Activated CD8-positive, alpha-beta memory T cell treated with anti-CD3 and anti-CD28 coated beads, Interleukin-2, amount 50 U/mL, for 48 hours (primary cell): Measurements from ENCODE around the gene AK2.
"Not testable (repeated sequence)": the region's sequence is repeated elsewhere in the genome, so short reads cannot be mapped to it uniquely, and the experiment has no call there.

ENCODE experiments used
- DNase-seq: peaks from one replicate; pipeline ENCODE4 v3.0.0-alpha.2; 2020

The AK2 gene

GRCh38 chr1:33036526-33037503, at the start of gene AK2:
Gene AK2, minus strand, starts transcription at chr1:33036883. Its CDS starts 55 bp downstream, at chr1:33036828.
- DNase-seq: peak; percentile 94

- DNase-seq: peak; percentile 68
These were observed 49.7 kb upstream of the AK2 start for GRCh38 chr1:33086384-33086850.

GRCh38 chr1:33085332-33085731, 48.6 kb upstream of the AK2 start:
- no peak for DNase-seq

GRCh38 chr1:33082575-33083108, 46.0 kb upstream of the AK2 start:
- no peak for DNase-seq

GRCh38 chr1:33081554-33082305, 45.0 kb upstream of the AK2 start:
- no peak for DNase-seq

- peak; percentile 99 for DNase-seq
These were observed 44.3 kb upstream of the AK2 start, which contains the start of gene AZIN2 for GRCh38 chr1:33080885-33081553. Gene AZIN2, plus strand, starts transcription at chr1:33081153. Its CDS starts 1,097 bp downstream, at chr1:33082250.

GRCh38 chr1:33080373-33080772, 43.7 kb upstream of the AK2 start:
- no peak for DNase-seq

- DNase-seq: no peak
These were observed 41.4 kb upstream of the AK2 start for GRCh38 chr1:33078030-33078591.

- no peak for DNase-seq
These were observed 37.7 kb upstream of the AK2 start for GRCh38 chr1:33074193-33074945.

GRCh38 chr1:33072707-33073106, 36.0 kb upstream of the AK2 start:
- DNase-seq: no peak

- no peak for DNase-seq
These were observed 33.9 kb upstream of the AK2 start for GRCh38 chr1:33070628-33071027.

GRCh38 chr1:33068108-33068507, 31.4 kb upstream of the AK2 start:
- DNase-seq: not testable (repeated sequence)

GRCh38 chr1:33066477-33066876, 29.8 kb upstream of the AK2 start:
- not testable (repeated sequence) for DNase-seq

GRCh38 chr1:33065301-33065700, 28.6 kb upstream of the AK2 start:
- DNase-seq: no peak

- not testable (repeated sequence) for DNase-seq
These were observed 27.6 kb upstream of the AK2 start for GRCh38 chr1:33064284-33064683.

GRCh38 chr1:33061834-33062233, 25.2 kb upstream of the AK2 start:
- no peak for DNase-seq

GRCh38 chr1:33060579-33061083, 23.9 kb upstream of the AK2 start:
- no peak for DNase-seq

- no peak for DNase-seq
These were observed 20.4 kb upstream of the AK2 start for GRCh38 chr1:33057095-33057494.

GRCh38 chr1:33056426-33056825, 19.7 kb upstream of the AK2 start:
- no peak for DNase-seq

GRCh38 chr1:33055210-33056008, 18.7 kb upstream of the AK2 start:
- peak; percentile 60 for DNase-seq
